Measurements from ENCODE around the gene LIN28B. TPM values are rescaled to one million over a fixed set of nuclear protein-coding genes. Genes with fewer than 3 reads are reported as not detected.
A peak's percentile ranks its signal among the peaks of the same experiment; 100 is the strongest.

The LIN28B gene
- polyA plus RNA-seq, 2 of the 4 experiments (the other 2 are of a cell fraction), result 3.6 to 7.2 TPM

GRCh38 chr6:105042648-105043047 is 85.7 kb downstream of the LIN28B start:
- FAIRE-seq (no peak), DNase-seq (ENCODE audit: low read depth in 1 of 2, low spot score in 1 of 2) (no peak), ATAC-seq (no peak; a peak in 1 of 6 replicates)
- Histone ChIP-seq H3K4me3 (no peak overlapping the region), H3K27ac (peak overlapping the region; percentile 11 to 56; a peak in 2 of 6 replicates), H3K4me2 (peak overlapping the region; percentile 24; the same call in 2 of the 3 replicates), H3K4me1 (peaks cover 37% of the 10 kb centered on the region), H3K9me3 (no peaks in the 10 kb centered on the region)
- CTCF ChIA-PET, result interaction anchor here (0.7 to 1.3 kb wide), 3 partner anchors 36 to 253 kb away, joined by 3 to 6 read pairs (median 4); no protein-coding TSS in a partner anchor
- TF ChIP-seq POLR2AphosphoS2 (conservative IDR thresholded peaks at IDR 0.05; ENCODE audit: low read length) (no peak), CHD2 (IDR thresholded peaks at IDR 0.05; ENCODE audit: low read length, partially characterized antibody) (no peak), HDAC2 (IDR thresholded peaks at IDR 0.05) (no peak), USF2 (IDR thresholded peaks at IDR 0.05) (no peak), ATOH8 (CRISPR knock-in tag; IDR thresholded peaks at IDR 0.05; ENCODE audit: low read depth) (no peak)
- POLR2A ChIA-PET, result no interaction called here

- no peak for TF ChIP-seq MAZ (IDR thresholded peaks at IDR 0.05; ENCODE audit: borderline replicate concordance, low read depth, low read length)
- no peak for TF ChIP-seq BCL3 (IDR thresholded peaks at IDR 0.05)
- no peak for TF ChIP-seq BHLHE40 (IDR thresholded peaks at IDR 0.05; ENCODE audit: low read depth, low read length)
- TF ChIP-seq HOXA7 (CRISPR knock-in tag; IDR thresholded peaks at IDR 0.05), result no peak
- TF ChIP-seq MAFK (IDR thresholded peaks at IDR 0.05; ENCODE audit: partially characterized antibody), result peak; percentile 55
- H3K4me2 ChIP-seq, result no peak overlapping the region
- H3K27ac ChIP-seq, result no peak overlapping the region
- no peak overlapping the region for H3K4me3 ChIP-seq
- 89% methylated on average over 2 of the region's 2 CpGs for WGBS (ENCODE audit: missing lambda C conversion rate)
- DNase-seq (ENCODE audit: low read depth in 1 of 2, low spot score in 1 of 2) (no peak), ATAC-seq (no peak), FAIRE-seq (no peak)
- CTCF ChIA-PET, result no interaction called here
- POLR2A ChIA-PET, result no interaction called here
- H3K9me3 ChIP-seq, result no peaks in the 10 kb centered on the region
- H3K4me1 ChIP-seq, result peaks cover 37% of the 10 kb centered on the region
Measured at GRCh38 chr6:105043979-105044378, 87.1 kb downstream of the LIN28B start.

GRCh38 chr6:105045526-105045925 is 88.6 kb downstream of the LIN28B start:
- no peak overlapping the region for H3K4me3 ChIP-seq
- H3K27ac ChIP-seq, result peak overlapping the region; percentile 61 to 70
- DNase-seq (ENCODE audit: low read depth in 1 of 2, low spot score in 1 of 2) (peak; percentile 7 to 74), ATAC-seq (peak; percentile 91 to 98; a peak in 5 of 6 replicates), FAIRE-seq (no peak)
- H3K4me2 ChIP-seq, result peak overlapping the region; percentile 62
- no peaks in the 10 kb centered on the region for H3K9me3 ChIP-seq
- TF ChIP-seq EP300 (IDR thresholded peaks at IDR 0.05) (0 out of 5 replicates have a peak, but pooled peaks of 1 of the 2 experiments have one; percentile 30), FOSL2 (IDR thresholded peaks at IDR 0.05) (peak; percentile 60), FOSL2 (CRISPR knock-in tag; IDR thresholded peaks at IDR 0.05) (peak; percentile 86), JUN (IDR thresholded peaks at IDR 0.05) (no peak), ZNF302 (CRISPR knock-in tag; IDR thresholded peaks at IDR 0.05) (no peak), JUNB (IDR thresholded peaks at IDR 0.05) (peak; percentile 58), MAX (IDR thresholded peaks at IDR 0.05) (peak; percentile 27; the same call in 1 of the 2 replicates), GATA3 (IDR thresholded peaks at IDR 0.05; ENCODE audit: borderline replicate concordance) (peak; percentile 41; the same call in 1 of the 2 replicates)
- peaks cover 31% of the 10 kb centered on the region for H3K4me1 ChIP-seq
- 21% methylated on average over 1 of the region's 1 CpG for whole genome bisulfite sequencing (ENCODE audit: missing lambda C conversion rate)
- CTCF ChIA-PET, result no interaction called here
- POLR2A ChIA-PET, result interaction anchor here (0.7 kb wide), 1 partner anchor 1137 kb away, joined by 7 read pairs; no protein-coding TSS in a partner anchor

- DNase-seq (ENCODE audit: low read depth in 1 of 2, low spot score in 1 of 2) (peak in 1 of 2 experiments; percentile 69), FAIRE-seq (no peak), ATAC-seq (peak; percentile 66 to 90; a peak in 5 of 6 replicates)
- POLR2A ChIA-PET, result no interaction called here
- H3K4me3 ChIP-seq, result no peak overlapping the region
- H3K4me1 ChIP-seq, result peaks cover 16% of the 10 kb centered on the region; the same call in 2 of the 3 replicates
- CTCF ChIA-PET, result no interaction called here
- peak overlapping the region in 1 of 2 experiments; percentile 29; a peak in 3 of 6 replicates for H3K27ac ChIP-seq
- peak overlapping the region; percentile 36 for H3K4me2 ChIP-seq
- no peaks in the 10 kb centered on the region; the same call in 2 of the 3 replicates for H3K9me3 ChIP-seq
- 42% methylated on average over 3 of the region's 3 CpGs for WGBS (ENCODE audit: missing lambda C conversion rate)
- TF ChIP-seq JUNB (IDR thresholded peaks at IDR 0.05), result no peak
- no peak for TF ChIP-seq HDAC2 (IDR thresholded peaks at IDR 0.05)
- no peak for TF ChIP-seq POLR2AphosphoS2 (conservative IDR thresholded peaks at IDR 0.05; ENCODE audit: low read length)
- no peak for TF ChIP-seq ZFP36 (IDR thresholded peaks at IDR 0.05; ENCODE audit: borderline replicate concordance, partially characterized antibody)
- no peak for TF ChIP-seq HOXB13 (CRISPR knock-in tag; IDR thresholded peaks at IDR 0.05; ENCODE audit: low read depth)
- no peak for TF ChIP-seq EHMT2 (IDR thresholded peaks at IDR 0.05; ENCODE audit: low read depth)
- no peak for TF ChIP-seq ZNF302 (CRISPR knock-in tag; IDR thresholded peaks at IDR 0.05)
- no peak for TF ChIP-seq HOXA7 (CRISPR knock-in tag; IDR thresholded peaks at IDR 0.05)
- no peak for TF ChIP-seq RCOR1 (IDR thresholded peaks at IDR 0.05; ENCODE audit: low read depth, low read length)
- no peak for TF ChIP-seq USF2 (IDR thresholded peaks at IDR 0.05)
- TF ChIP-seq MAX (IDR thresholded peaks at IDR 0.05), result no peak
- no peak for TF ChIP-seq CTCF (IDR thresholded peaks at IDR 0.05)
- TF ChIP-seq ZSCAN20 (CRISPR knock-in tag; IDR thresholded peaks at IDR 0.05), result no peak
- TF ChIP-seq BHLHE40 (IDR thresholded peaks at IDR 0.05; ENCODE audit: low read depth, low read length), result no peak
Measured at GRCh38 chr6:105051941-105052471, 95.1 kb downstream of the LIN28B start.
